ENCODE results near the gene KPNA2. TPM values are rescaled to one million over a fixed set of nuclear protein-coding genes. Genes with fewer than 3 reads are reported as not detected.
A peak's percentile ranks its signal among the peaks of the same experiment; 100 is the strongest.

KPNA2 gene
- total and polyA plus RNA-seq, 2 of the 13 experiments (the other 11 are each of a cell fraction or from before 2014, with no cell fraction given) = 111 to 305 TPM

- no peak for TF ChIP-seq SMAD9 (CRISPR knock-in tag; IDR thresholded peaks at IDR 0.05)
- no peak for TF ChIP-seq NFE2 (CRISPR knock-in tag; IDR thresholded peaks at IDR 0.05)
- no peak for TF ChIP-seq GTF3A (CRISPR knock-in tag; conservative IDR thresholded peaks at IDR 0.05)
- no peak for TF ChIP-seq TARDBP (CRISPR knock-in tag; IDR thresholded peaks at IDR 0.05)
- TF ChIP-seq ZNF646 (CRISPR knock-in tag; IDR thresholded peaks at IDR 0.05) = no peak
- no peak for TF ChIP-seq FOXK2 (IDR thresholded peaks at IDR 0.05)
- no peak for TF ChIP-seq TEF (CRISPR knock-in tag; IDR thresholded peaks at IDR 0.05)
- 0 out of 2 replicates have a peak, but pooled peaks have one; percentile 52 for TF ChIP-seq BRD4 (CRISPR knock-in tag; IDR thresholded peaks at IDR 0.05)
- no peak for TF ChIP-seq ZNF263 (CRISPR knock-in tag; IDR thresholded peaks at IDR 0.05)
- peak; percentile 71 for TF ChIP-seq ZNF687 (CRISPR knock-in tag; IDR thresholded peaks at IDR 0.05)
- no peak for TF ChIP-seq HNRNPK (IDR thresholded peaks at IDR 0.05; ENCODE audit: low read depth, low read length, poor library complexity, severe bottlenecking)
- no peak for TF ChIP-seq NFIC (IDR thresholded peaks at IDR 0.05; ENCODE audit: low read length)
- 0 out of 2 replicates have a peak, but pooled peaks have one; percentile 83 for TF ChIP-seq ZNF337 (CRISPR knock-in tag; IDR thresholded peaks at IDR 0.05; ENCODE audit: borderline replicate concordance, low read depth)
- no peak for TF ChIP-seq SNRNP70 (IDR thresholded peaks at IDR 0.05; ENCODE audit: low read depth, low read length)
- no peak for TF ChIP-seq ZNF17 (CRISPR knock-in tag; IDR thresholded peaks at IDR 0.05)
- no peak for TF ChIP-seq MIER2 (CRISPR knock-in tag; IDR thresholded peaks at IDR 0.05)
- TF ChIP-seq ATF1 (CRISPR knock-in tag; IDR thresholded peaks at IDR 0.05) = no peak
- TF ChIP-seq ARNT2 (CRISPR knock-in tag; IDR thresholded peaks at IDR 0.05; ENCODE audit: low read depth) = peak; percentile 51; the same call in 1 of the 2 replicates
- TF ChIP-seq ZNF282 (IDR thresholded peaks at IDR 0.05; ENCODE audit: partially characterized antibody) = no peak
- TF ChIP-seq SOX5 (CRISPR knock-in tag; IDR thresholded peaks at IDR 0.05; ENCODE audit: borderline replicate concordance) = no peak
Observed at GRCh38 chr17:67993153-67993997, 42.2 kb upstream of the KPNA2 start (continued).

Data from HepG2 (cell line).